Measurements from ENCODE around the gene ATG16L1.

DNA sequence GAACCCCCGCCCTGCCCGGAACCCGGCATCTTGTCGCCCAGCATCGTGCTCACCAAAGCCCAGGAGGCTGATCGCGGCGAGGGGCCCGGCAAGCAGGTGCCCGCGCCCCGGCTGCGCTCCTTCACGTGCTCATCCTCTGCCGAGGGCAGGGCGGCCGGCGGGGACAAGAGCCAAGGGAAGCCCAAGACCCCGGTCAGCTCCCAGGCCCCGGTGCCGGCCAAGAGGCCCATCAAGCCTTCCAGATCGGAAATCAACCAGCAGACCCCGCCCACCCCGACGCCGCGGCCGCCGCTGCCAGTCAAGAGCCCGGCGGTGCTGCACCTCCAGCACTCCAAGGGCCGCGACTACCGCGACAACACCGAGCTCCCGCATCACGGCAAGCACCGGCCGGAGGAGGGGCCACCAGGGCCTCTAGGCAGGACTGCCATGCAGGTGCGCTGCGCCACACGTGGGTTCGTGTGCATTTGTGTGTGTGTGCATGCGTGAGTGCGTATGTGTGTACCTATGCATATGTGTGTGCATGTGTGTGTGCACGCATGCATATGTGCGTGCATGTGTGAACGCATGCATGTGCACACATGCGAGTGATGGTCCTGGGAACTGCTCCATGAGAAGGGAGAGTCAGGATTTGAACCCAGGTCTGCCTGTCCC is 47.1 kb upstream of the ATG16L1 start:
- TF ChIP-seq, protein P1, sequence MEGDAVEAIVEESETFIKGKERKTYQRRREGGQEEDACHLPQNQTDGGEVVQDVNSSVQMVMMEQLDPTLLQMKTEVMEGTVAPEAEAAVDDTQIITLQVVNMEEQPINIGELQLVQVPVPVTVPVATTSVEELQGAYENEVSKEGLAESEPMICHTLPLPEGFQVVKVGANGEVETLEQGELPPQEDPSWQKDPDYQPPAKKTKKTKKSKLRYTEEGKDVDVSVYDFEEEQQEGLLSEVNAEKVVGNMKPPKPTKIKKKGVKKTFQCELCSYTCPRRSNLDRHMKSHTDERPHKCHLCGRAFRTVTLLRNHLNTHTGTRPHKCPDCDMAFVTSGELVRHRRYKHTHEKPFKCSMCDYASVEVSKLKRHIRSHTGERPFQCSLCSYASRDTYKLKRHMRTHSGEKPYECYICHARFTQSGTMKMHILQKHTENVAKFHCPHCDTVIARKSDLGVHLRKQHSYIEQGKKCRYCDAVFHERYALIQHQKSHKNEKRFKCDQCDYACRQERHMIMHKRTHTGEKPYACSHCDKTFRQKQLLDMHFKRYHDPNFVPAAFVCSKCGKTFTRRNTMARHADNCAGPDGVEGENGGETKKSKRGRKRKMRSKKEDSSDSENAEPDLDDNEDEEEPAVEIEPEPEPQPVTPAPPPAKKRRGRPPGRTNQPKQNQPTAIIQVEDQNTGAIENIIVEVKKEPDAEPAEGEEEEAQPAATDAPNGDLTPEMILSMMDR (IDR thresholded peaks at IDR 0.05; ENCODE audit: poor library complexity, severe bottlenecking) = no peak
- TF ChIP-seq MXI1 (conservative IDR thresholded peaks at IDR 0.05; ENCODE audit: poor library complexity, severe bottlenecking) (no peak), SMC3 (conservative IDR thresholded peaks at IDR 0.05; ENCODE audit: poor library complexity) (no peak), POLR2AphosphoS5 (IDR thresholded peaks at IDR 0.05) (no peak), EP300 (conservative IDR thresholded peaks at IDR 0.05; ENCODE audit: poor library complexity, severe bottlenecking) (no peak), RAD21 (conservative IDR thresholded peaks at IDR 0.05) (no peak)
- TF ChIP-seq, protein P2, sequence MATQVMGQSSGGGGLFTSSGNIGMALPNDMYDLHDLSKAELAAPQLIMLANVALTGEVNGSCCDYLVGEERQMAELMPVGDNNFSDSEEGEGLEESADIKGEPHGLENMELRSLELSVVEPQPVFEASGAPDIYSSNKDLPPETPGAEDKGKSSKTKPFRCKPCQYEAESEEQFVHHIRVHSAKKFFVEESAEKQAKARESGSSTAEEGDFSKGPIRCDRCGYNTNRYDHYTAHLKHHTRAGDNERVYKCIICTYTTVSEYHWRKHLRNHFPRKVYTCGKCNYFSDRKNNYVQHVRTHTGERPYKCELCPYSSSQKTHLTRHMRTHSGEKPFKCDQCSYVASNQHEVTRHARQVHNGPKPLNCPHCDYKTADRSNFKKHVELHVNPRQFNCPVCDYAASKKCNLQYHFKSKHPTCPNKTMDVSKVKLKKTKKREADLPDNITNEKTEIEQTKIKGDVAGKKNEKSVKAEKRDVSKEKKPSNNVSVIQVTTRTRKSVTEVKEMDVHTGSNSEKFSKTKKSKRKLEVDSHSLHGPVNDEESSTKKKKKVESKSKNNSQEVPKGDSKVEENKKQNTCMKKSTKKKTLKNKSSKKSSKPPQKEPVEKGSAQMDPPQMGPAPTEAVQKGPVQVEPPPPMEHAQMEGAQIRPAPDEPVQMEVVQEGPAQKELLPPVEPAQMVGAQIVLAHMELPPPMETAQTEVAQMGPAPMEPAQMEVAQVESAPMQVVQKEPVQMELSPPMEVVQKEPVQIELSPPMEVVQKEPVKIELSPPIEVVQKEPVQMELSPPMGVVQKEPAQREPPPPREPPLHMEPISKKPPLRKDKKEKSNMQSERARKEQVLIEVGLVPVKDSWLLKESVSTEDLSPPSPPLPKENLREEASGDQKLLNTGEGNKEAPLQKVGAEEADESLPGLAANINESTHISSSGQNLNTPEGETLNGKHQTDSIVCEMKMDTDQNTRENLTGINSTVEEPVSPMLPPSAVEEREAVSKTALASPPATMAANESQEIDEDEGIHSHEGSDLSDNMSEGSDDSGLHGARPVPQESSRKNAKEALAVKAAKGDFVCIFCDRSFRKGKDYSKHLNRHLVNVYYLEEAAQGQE (IDR thresholded peaks at IDR 0.05; ENCODE audit: borderline replicate concordance) = no peak
